Amniotic stem cell (primary cell): ENCODE measurements around the gene HSD17B13.
"Not testable (repeated sequence)": the region's sequence is repeated elsewhere in the genome, so short reads cannot be mapped to it uniquely, and the experiment has no call there.

Source experiments
- DNase-seq: peaks from one replicate; lab custom pipeline; 2025; lab: John Stamatoyannopoulos, UW

Gene HSD17B13

GRCh38 chr4:87322754-87323153, at the start of gene HSD17B13:
Gene HSD17B13 (minus strand): TSS chr4:87322882. CDS start chr4:87322841, 41 bp downstream.
- DNase-seq: no peak

- no peak for DNase-seq
Measured at GRCh38 chr4:87370068-87370467, 47.4 kb upstream of the HSD17B13 start.

GRCh38 chr4:87366521-87367162, 44.0 kb upstream of the HSD17B13 start:
- DNase-seq: no peak

GRCh38 chr4:87365348-87365747, 42.7 kb upstream of the HSD17B13 start:
- DNase-seq: no peak

GRCh38 chr4:87363552-87363951, 40.9 kb upstream of the HSD17B13 start:
- DNase-seq: no peak

GRCh38 chr4:87360338-87360935, 37.8 kb upstream of the HSD17B13 start:
- DNase-seq: no peak

GRCh38 chr4:87359258-87359657, 36.6 kb upstream of the HSD17B13 start:
- DNase-seq: no peak

GRCh38 chr4:87356832-87357526, 34.3 kb upstream of the HSD17B13 start:
- no peak for DNase-seq

- no peak for DNase-seq
Measured at GRCh38 chr4:87354168-87355102, 31.8 kb upstream of the HSD17B13 start.

GRCh38 chr4:87353592-87353991, 30.9 kb upstream of the HSD17B13 start:
- DNase-seq: no peak

GRCh38 chr4:87345139-87345538, 22.5 kb upstream of the HSD17B13 start:
- DNase-seq: no peak

GRCh38 chr4:87342872-87343271, 20.2 kb upstream of the HSD17B13 start:
- no peak for DNase-seq

GRCh38 chr4:87341954-87342635, 19.4 kb upstream of the HSD17B13 start:
- not testable (repeated sequence) for DNase-seq

- DNase-seq: no peak
Measured at GRCh38 chr4:87339440-87339839, 16.8 kb upstream of the HSD17B13 start.

- DNase-seq: no peak
Measured at GRCh38 chr4:87337361-87337760, 14.7 kb upstream of the HSD17B13 start.

GRCh38 chr4:87333267-87333666, 10.6 kb upstream of the HSD17B13 start:
- no peak for DNase-seq

GRCh38 chr4:87330761-87331160, 8.1 kb upstream of the HSD17B13 start:
- DNase-seq: no peak

GRCh38 chr4:87327136-87327535, 4.5 kb upstream of the HSD17B13 start:
- no peak for DNase-seq

GRCh38 chr4:87326460-87326859, 3.8 kb upstream of the HSD17B13 start:
- no peak for DNase-seq

- DNase-seq: no peak
Measured at GRCh38 chr4:87321888-87322287, 794 bp downstream of the HSD17B13 start.

- DNase-seq: no peak
Measured at GRCh38 chr4:87317527-87317926, 5.2 kb downstream of the HSD17B13 start.

GRCh38 chr4:87316961-87317360, 5.7 kb downstream of the HSD17B13 start:
- DNase-seq: no peak
